PC-3 (cell line): ENCODE results near the gene ZMYM4. TPM values are rescaled to one million over a fixed set of nuclear protein-coding genes. Genes with fewer than 3 reads are reported as not detected.

Source experiments
- ATAC-seq: fragments of 200-7000 bp; cut with Tn5 transposase; 2 replicates; pipeline ENCODE4 v1.9.1; 2020; ENCODE audit warnings: mild to moderate bottlenecking, moderate library complexity
- BruUV-seq: library from RNA; stranded (reverse); fragments of 400-500 nt; replicated peaks from 2 replicates; lab custom pipeline; 2021; lab: Mats Ljungman, UMichigan
- CTCF ChIA-PET: fragments of 300-600 bp; sonication (Branson Sonifier 250); formaldehyde crosslinking; loops from one replicate; lab custom pipeline; 2022; ENCODE audit warnings: antibody characterized with exemption; lab: Charles Lee
- POLR2A ChIA-PET: fragments of 300-600 bp; sonication (Branson Sonifier 250); formaldehyde crosslinking; loops from one replicate; lab custom pipeline; 2022; ENCODE audit warnings: antibody characterized with exemption; ENCODE audit not compliant: unreplicated experiment; lab: Charles Lee
- DNase-seq: peaks from one replicate; pipeline ENCODE4 v3.0.0-alpha.2; 2015
- H2AFZ ChIP-seq: fragments of 300-600 bp; sonication (generic); 2 replicates; pipeline ENCODE4 v1.6.0; 2016; ENCODE audit warnings: antibody characterized with exemption, low read length
- H3F3A ChIP-seq: fragments of 300-600 bp; sonication (generic); one replicate; pipeline ENCODE4 v1.6.0; 2017; ENCODE audit warnings: antibody characterized with exemption, low read length, control low read depth, mild to moderate bottlenecking; ENCODE audit not compliant: unreplicated experiment
- H3K27ac ChIP-seq: fragments of 300-600 bp; sonication (generic); 2 replicates; pipeline ENCODE4 v1.5.1; 2016; ENCODE audit warnings: mild to moderate bottlenecking, low read length
- H3K27me3 ChIP-seq: fragments of 300-600 bp; sonication (generic); 2 replicates; pipeline ENCODE4 v1.6.1; 2016; ENCODE audit warnings: low read length, mixed read lengths
- H3K36me3 ChIP-seq: fragments of 300-600 bp; sonication (generic); 2 replicates; pipeline ENCODE4 v1.6.1; 2016; ENCODE audit warnings: low read depth, mixed run types, low read length, mixed read lengths
- H3K4me1 ChIP-seq: fragments of 300-600 bp; sonication (generic); 2 replicates; pipeline ENCODE4 v1.5.1; 2016; ENCODE audit warnings: low read length; ENCODE audit not compliant: insufficient read depth
- H3K4me2 ChIP-seq: fragments of 300-600 bp; sonication (generic); 2 replicates; pipeline ENCODE4 v1.6.0; 2016; ENCODE audit warnings: low read length
- H3K4me3 ChIP-seq: fragments of 300-600 bp; sonication (generic); 2 replicates; pipeline ENCODE4 v1.5.1; 2016; ENCODE audit warnings: mild to moderate bottlenecking, low read length, mixed read lengths
- H3K79me2 ChIP-seq: fragments of 300-600 bp; sonication (generic); 2 replicates; pipeline ENCODE4 v1.6.1; 2017; ENCODE audit warnings: low read length, mixed read lengths
- H3K9ac ChIP-seq: fragments of 300-600 bp; sonication (generic); 2 replicates; pipeline ENCODE4 v1.6.0; 2016; ENCODE audit warnings: mild to moderate bottlenecking, low read length
- H3K9me2 ChIP-seq: fragments of 300-600 bp; sonication (generic); replicated peaks from 2 replicates; pipeline ENCODE4 v1.6.1; 2016; ENCODE audit warnings: mixed run types, low read length, mixed read lengths
- H3K9me3 ChIP-seq: fragments of 300-600 bp; sonication (generic); 2 replicates; pipeline ENCODE4 v1.6.1; 2016; ENCODE audit warnings: low read length, mixed read lengths
- H4K20me1 ChIP-seq: fragments of 300-600 bp; sonication (generic); 2 replicates; pipeline ENCODE4 v1.6.1; 2016; ENCODE audit warnings: low read length, mixed read lengths
- CTCF ChIP-seq: fragments of 300-600 bp; sonication (generic); conservative IDR thresholded peaks from 2 replicates; pipeline ENCODE4 v1.5.1; 2017; ENCODE audit warnings: antibody characterized with exemption, low read depth, mild to moderate bottlenecking, low read length
- EZH2 ChIP-seq: fragments of 300-600 bp; sonication (generic); IDR thresholded peaks from one replicate; pipeline ENCODE4 v1.6.1; 2017; ENCODE audit warnings: antibody characterized with exemption, mild to moderate bottlenecking, low read length; ENCODE audit not compliant: unreplicated experiment
- EZH2phosphoT487 ChIP-seq: fragments of 300-600 bp; sonication (generic); IDR thresholded peaks from 2 replicates; pipeline ENCODE4 v1.6.1; 2018; ENCODE audit warnings: mild to moderate bottlenecking, antibody characterized with exemption, low read length, borderline replicate concordance
- intact Hi-C: fragments of 100-400 bp; cut with micrococcal nuclease; formaldehyde crosslinking; loops from 2 replicates; pipeline ENCODE4 v1.9.0; 2023
- total RNA-seq: library from RNA; depleted of rRNA; stranded (reverse); fragments of >200 nt; gene quantifications from 2 replicates; pipeline ENCODE4 v1.2.3, GENCODE V29; 2014

The ZMYM4 gene
- total RNA-seq, 1 experiment from 2014 or later, result 28.5 TPM

GRCh38 chr1:35454176-35454575, 185.7 kb downstream of the ZMYM4 start:
- CTCF ChIA-PET, result interaction anchor here (0.5 kb wide), 1 partner anchor 13 kb away, joined by 3 read pairs; no protein-coding TSS in a partner anchor
- no peak overlapping the region for H3K9ac ChIP-seq
- POLR2A ChIA-PET, result no interaction called here
- H3K27ac ChIP-seq, result peak overlapping the region; percentile 57
- H3K4me1 ChIP-seq, result peaks cover 19% of the 10 kb centered on the region
- TF ChIP-seq CTCF, result no peak
- TF ChIP-seq EZH2phosphoT487, result no peak
- no peak for TF ChIP-seq EZH2
- ATAC-seq (no peak), DNase-seq (no peak)
- no TSS peak for BruUV-seq
- no peaks in the 10 kb centered on the region for H4K20me1 ChIP-seq
- H3K9me3 ChIP-seq, result no peaks in the 10 kb centered on the region
- H3F3A ChIP-seq, result no peaks in the 10 kb centered on the region
- no peaks in the 10 kb centered on the region for H3K9me2 ChIP-seq
- H3K36me3 ChIP-seq, result peaks cover 10% of the 10 kb centered on the region
- intact Hi-C loops, result loop anchor here (5.0 kb wide), 2 partner anchors 53 to 318 kb away; no protein-coding TSS in a partner anchor
- no peak overlapping the region for H2AFZ ChIP-seq
- no peak overlapping the region for H3K4me3 ChIP-seq
- no peaks in the 10 kb centered on the region for H3K79me2 ChIP-seq
- no peaks in the 10 kb centered on the region for H3K27me3 ChIP-seq
- H3K4me2 ChIP-seq, result no peak overlapping the region

GRCh38 chr1:35454616-35455015, 186.1 kb downstream of the ZMYM4 start:
- peak; percentile 60 for TF ChIP-seq CTCF
- TF ChIP-seq EZH2, result no peak
- Histone ChIP-seq H3K9me3 (no peaks in the 10 kb centered on the region), H3K9me2 (no peaks in the 10 kb centered on the region), H3K4me3 (no peak overlapping the region), H3F3A (no peaks in the 10 kb centered on the region), H4K20me1 (no peaks in the 10 kb centered on the region), H3K27ac (peak overlapping the region; percentile 57), H3K36me3 (peaks cover 10% of the 10 kb centered on the region), H3K4me2 (peak overlapping the region; percentile 4; the same call in 1 of the 2 replicates), H2AFZ (no peak overlapping the region), H3K79me2 (no peaks in the 10 kb centered on the region), H3K4me1 (peaks cover 17% of the 10 kb centered on the region), H3K27me3 (no peaks in the 10 kb centered on the region), H3K9ac (no peak overlapping the region)
- peak; percentile 68 for DNase-seq
- no TSS peak for BruUV-seq
- intact Hi-C loops, result loop anchor here (5.0 kb wide), 2 partner anchors 53 to 318 kb away; no protein-coding TSS in a partner anchor
- peak; percentile 68 for ATAC-seq
- POLR2A ChIA-PET, result interaction anchor here (0.7 kb wide), 1 partner anchor 101 kb away, joined by 3 read pairs; no protein-coding TSS in a partner anchor
- CTCF ChIA-PET, result interaction anchor here (0.5 to 0.6 kb wide), 2 partner anchors 13 to 102 kb away, joined by 3 read pairs; no protein-coding TSS in a partner anchor

DNA sequence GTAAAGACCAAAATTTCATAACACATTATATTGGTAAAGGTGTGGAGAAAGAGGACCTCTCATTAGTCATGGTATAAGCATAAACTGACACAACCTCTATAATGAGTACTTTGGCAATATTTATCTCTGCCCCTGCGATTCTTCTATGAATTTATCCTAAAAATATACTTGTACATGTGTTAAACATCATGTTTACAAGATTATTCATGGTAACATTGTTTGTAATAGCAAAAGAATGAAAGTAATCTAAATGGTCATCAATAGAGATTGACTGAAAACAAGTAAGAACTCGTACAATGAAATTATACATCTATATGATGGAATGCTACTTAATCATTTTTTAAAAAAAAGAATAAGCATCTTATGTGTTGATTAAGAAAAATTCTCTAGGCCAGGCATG, 192.3 kb downstream of the ZMYM4 start:
- no peaks in the 10 kb centered on the region for H3F3A ChIP-seq
- H3K9me2 ChIP-seq, result no peaks in the 10 kb centered on the region
- CTCF ChIA-PET, result no interaction called here
- H3K79me2 ChIP-seq, result no peaks in the 10 kb centered on the region
- TF ChIP-seq EZH2phosphoT487, result no peak
- no peak for TF ChIP-seq EZH2
- TF ChIP-seq CTCF, result no peak
- no peak for DNase-seq
- peaks cover 13% of the 10 kb centered on the region for H3K36me3 ChIP-seq
- no peak overlapping the region for H3K4me3 ChIP-seq
- POLR2A ChIA-PET, result no interaction called here
- H2AFZ ChIP-seq, result no peak overlapping the region
- H4K20me1 ChIP-seq, result no peaks in the 10 kb centered on the region
- no peak overlapping the region for H3K9ac ChIP-seq
- no peak overlapping the region for H3K27ac ChIP-seq
- no peaks in the 10 kb centered on the region for H3K4me1 ChIP-seq
- intact Hi-C loops, result no loop called here
- BruUV-seq, result no TSS peak
- no peaks in the 10 kb centered on the region for H3K27me3 ChIP-seq
- no peaks in the 10 kb centered on the region for H3K9me3 ChIP-seq
- ATAC-seq, result no peak
- no peak overlapping the region for H3K4me2 ChIP-seq
